Fibroblast of peridontal ligament (primary cell): ENCODE results near the gene POU2F3.
A peak's percentile ranks its signal among the peaks of the same experiment; 100 is the strongest.

Experiments used
- DNase-seq: peaks from one replicate; pipeline ENCODE4 v3.0.0-alpha.2; 2010; ENCODE audit errors: extremely low read depth

The POU2F3 gene

GRCh38 chr11:120339394-120339890, 99.5 kb downstream of the POU2F3 start:
- DNase-seq: peak; percentile 40

- peak; percentile 26 for DNase-seq
Observed at GRCh38 chr11:120340529-120340928, 100.6 kb downstream of the POU2F3 start.

GRCh38 chr11:120342226-120342625, 102.3 kb downstream of the POU2F3 start:
- DNase-seq: no peak

- no peak for DNase-seq
Observed at GRCh38 chr11:120342678-120343077, 102.7 kb downstream of the POU2F3 start.

- no peak for DNase-seq
Observed at GRCh38 chr11:120343429-120343828, 103.5 kb downstream of the POU2F3 start.

GRCh38 chr11:120344302-120345004, 104.5 kb downstream of the POU2F3 start:
- DNase-seq: peak; percentile 30

GRCh38 chr11:120346233-120346632, 106.3 kb downstream of the POU2F3 start:
- no peak for DNase-seq

GRCh38 chr11:120350637-120351036, 110.7 kb downstream of the POU2F3 start:
- DNase-seq: no peak

- no peak for DNase-seq
Observed at GRCh38 chr11:120352405-120352804, 112.5 kb downstream of the POU2F3 start.

- DNase-seq: peak; percentile 26
Observed at GRCh38 chr11:120354068-120354467, 114.1 kb downstream of the POU2F3 start.

- DNase-seq: peak; percentile 58
Observed at GRCh38 chr11:120354779-120355178, 114.8 kb downstream of the POU2F3 start.

GRCh38 chr11:120357620-120358019, 117.7 kb downstream of the POU2F3 start:
- DNase-seq: no peak

GRCh38 chr11:120358729-120359128, 118.8 kb downstream of the POU2F3 start:
- DNase-seq: no peak

- DNase-seq: no peak
Observed at GRCh38 chr11:120363436-120363835, 123.5 kb downstream of the POU2F3 start.

GRCh38 chr11:120365512-120365911, 125.6 kb downstream of the POU2F3 start:
- no peak for DNase-seq
